ENCODE measurements around the gene GDNF.

Gene GDNF

DNA sequence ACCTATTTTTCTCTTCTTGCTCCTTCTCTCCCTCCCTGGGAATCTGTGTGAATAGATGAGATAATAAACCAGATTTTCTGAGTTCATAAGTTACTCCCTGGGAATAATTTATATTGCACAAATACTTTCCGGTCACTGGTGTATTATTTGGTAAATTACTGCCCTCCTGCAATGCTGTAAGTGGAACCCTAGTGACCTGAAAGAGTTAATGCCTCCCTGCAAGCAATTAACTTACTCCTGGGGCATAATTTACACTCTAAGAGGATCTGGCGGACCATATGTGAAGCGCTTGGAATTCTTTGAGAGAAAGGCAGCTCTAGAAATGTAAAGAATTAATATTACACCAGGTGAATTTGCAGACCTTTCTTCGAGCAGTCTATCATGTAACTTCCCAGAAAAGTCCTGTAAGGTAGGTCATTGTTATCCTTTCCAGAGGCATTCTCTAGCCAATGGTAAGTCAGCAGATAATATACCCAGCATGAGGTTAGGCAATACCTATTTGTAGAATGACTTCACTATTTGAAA is 7.0 kb upstream of the GDNF start:
- no peak for DNase-seq

DNA sequence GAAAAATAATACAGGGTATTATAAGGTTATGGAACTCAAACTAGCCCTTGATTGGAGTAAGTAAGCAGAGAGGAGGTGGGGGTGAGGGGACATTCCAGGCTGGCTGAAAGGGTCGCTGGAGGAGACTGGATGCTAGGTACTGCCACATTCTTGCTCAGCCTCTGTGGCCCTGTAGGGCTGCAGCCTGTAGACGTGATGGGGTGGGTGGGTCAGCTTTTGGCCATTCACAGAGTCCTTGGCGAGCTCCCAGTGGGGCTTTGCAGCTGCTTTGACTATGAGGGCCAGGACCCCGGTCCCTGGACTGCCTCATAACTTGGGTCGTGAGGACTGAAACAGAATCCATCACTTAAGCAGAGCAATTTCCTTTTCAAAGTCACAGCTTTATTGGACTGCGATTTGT is 4.2 kb upstream of the GDNF start:
- no peak for DNase-seq

DNA sequence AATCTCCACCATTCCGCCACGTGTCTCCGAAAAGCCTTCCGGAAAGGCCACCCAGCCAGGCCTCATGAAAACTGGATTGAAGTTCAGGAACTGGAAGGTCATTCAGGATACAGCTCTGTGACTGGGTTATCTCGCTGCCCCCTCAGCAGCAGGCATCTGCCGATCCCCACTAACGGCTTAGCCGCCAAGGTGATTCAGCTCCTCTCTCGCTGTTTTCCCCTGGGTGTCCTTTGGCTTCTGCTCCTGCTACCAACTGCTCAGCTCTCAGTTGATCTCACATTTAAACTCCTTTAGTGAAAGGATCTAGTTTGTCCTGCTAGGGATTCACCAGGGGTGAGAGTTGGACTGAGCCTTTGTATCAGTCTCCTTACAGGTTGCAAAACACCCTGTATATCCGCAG is 2.2 kb upstream of the GDNF start:
- DNase-seq, result no peak

DNA sequence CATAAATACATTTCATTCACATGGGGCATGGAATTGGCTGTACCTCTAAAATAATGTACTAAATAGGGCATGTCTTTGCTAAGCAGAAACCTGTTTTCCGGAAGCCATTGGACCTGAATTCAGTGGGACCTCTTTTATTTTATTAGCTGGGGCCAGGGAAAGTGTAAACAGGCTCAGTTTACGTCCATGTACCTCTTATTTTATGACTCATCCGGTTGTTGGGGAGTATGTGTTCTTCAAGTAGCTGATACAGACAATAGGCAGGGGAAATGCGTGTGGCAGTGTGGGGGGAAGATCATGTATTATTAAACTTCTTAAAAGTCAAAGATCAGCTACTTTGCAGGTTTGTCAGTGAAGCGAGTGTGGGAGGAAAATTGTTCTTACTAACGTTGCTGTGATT is 1.4 kb upstream of the GDNF start:
- DNase-seq, result no peak

GRCh38 chr5:37840053-37841034 is 503 bp upstream of the GDNF start:
- no peak for DNase-seq

- no peak for DNase-seq
These were observed 904 bp downstream of the GDNF start for GRCh38 chr5:37838933-37839341.

DNA sequence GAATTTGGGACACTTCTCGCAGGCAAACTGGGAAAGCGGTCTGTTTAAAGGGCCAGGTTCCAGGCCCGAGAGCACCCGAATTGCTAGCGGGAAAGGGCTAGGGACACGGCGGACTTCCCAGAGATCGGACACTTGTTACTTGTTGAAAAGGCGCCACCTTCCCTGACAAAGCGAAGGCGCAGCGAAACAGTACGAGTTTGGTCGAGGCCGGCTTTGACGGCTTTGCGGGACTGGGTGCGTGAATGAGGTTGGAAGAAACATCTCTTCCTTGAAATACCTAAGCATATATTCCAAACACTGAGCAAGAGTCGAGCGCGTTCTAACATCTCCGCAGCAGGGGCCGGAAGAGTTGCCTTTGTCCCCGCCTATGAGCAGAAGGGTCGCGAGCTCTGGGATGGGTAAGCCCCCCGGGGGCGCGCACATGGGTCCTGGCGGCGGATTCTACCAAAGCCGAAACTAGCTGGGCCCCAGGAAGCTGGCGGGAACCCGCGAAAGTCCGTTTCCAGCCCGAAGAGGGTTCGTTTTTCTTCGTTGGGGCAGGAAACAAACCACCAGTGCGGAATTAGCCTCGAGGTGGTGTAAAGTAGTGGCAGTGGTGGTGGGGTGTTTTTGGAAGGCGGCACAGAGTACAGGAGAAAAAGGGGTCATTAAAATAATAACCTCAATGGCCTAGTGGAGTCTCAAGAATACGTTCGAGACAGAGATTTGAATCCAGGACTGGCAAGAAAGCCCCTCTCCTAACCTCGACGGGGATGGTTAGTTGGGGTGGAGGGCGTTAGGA is 1.5 kb downstream of the GDNF start:
- DNase-seq, result no peak

DNA sequence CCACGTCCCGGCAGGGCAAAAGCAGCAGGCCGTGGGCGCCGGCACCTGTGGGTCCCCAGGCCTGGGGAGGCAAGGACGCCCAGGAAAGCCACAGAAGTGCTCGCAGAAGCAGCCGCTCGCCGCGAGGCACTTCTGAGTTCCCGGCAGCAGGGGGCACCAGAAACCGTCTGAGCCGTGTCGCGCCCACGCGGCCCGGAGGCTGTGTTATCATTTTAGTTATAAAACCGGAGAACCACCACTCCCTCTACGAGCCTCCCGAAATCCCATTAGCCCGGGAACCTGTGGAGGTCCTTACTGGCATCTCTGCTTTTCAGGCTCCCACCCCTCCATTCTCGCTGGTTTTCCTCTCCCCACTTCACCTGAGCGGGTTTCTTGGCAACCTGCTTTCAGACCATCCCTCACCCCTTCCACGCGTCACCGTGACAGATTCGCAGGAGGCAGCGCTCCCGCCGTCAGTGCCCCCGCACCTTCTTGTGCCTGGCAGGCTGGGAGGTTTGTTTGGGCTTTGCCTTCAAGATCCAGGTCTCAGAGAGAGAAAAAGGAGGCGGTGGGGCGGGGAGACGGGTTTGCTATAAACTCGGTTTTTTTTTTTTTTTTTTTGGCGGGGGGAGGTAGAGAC is 2.3 kb downstream of the GDNF start:
- DNase-seq, result peak; percentile 12

- no peak for DNase-seq
These were observed 3.0 kb downstream of the GDNF start for GRCh38 chr5:37836592-37837413.

GRCh38 chr5:37836235-37836591 is 3.6 kb downstream of the GDNF start:
- no peak for DNase-seq

DNA sequence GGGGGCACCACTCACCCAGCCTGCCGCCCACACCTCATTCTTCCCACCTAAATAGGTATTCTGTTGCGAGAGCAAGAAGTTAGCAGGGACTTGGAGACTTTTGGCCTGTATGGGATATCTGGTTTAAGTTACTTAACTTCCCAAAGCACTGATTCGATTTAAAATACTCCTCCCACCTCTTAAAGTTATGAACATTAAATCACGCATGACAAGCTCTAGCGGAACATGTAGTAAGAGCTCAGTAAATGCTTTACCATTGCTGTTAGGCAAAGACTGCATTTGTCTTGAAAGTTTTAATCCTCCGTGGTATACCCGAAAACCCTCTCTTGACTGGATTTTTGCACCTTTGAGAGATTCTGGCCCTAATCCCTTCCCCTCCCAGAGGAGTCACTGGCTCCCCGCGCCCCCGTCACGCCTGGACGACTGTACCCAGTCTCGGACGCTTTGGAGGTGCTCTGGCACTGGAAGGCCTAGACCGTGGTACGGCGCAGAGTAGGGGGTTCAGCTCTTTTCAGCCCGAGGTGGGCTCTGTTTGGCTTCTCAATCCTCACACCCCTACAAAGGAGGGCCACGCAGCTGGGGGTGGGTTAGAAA is 4.4 kb downstream of the GDNF start:
- DNase-seq, result no peak

DNA sequence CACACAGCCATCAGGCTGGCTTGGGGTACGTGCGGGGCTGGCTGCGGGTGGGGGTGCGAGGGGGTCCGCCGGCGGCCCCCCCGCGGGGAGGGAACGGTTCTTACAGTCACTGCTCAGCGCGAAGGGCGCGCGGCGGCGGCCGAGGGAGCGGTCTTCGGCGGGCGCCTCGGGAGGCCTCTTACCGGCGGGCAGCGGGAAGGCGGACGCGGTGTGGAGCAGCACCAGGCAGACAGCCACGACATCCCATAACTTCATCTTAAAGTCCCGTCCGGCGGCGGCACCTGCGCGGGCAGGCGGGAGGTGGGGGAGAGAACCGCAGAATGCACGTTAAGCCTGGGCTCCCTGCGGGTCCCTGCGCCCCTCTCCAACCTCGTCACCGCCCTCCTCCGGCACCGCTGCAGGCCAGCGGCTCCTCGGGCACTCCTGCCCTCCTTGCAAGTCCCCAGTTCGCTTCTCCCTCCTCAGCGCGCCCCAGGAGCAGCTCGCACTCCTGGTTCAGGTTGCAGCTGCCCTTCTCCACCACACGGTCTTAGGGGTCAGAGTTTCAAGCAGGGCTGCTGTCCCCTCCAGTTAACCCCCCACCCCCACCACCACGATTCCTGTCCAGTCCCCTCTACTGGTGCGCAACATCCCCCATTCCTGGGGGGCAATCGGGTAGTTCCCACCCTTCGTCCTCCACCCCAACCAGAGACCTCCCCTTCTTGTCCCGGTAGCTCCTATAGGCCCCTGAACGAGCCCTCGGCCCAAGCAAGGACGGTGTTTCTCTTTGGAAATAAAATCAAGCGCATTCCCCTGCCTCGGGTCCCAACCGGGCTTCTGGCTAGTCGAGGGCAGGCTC is 5.1 kb downstream of the GDNF start:
- no peak for DNase-seq

DNA sequence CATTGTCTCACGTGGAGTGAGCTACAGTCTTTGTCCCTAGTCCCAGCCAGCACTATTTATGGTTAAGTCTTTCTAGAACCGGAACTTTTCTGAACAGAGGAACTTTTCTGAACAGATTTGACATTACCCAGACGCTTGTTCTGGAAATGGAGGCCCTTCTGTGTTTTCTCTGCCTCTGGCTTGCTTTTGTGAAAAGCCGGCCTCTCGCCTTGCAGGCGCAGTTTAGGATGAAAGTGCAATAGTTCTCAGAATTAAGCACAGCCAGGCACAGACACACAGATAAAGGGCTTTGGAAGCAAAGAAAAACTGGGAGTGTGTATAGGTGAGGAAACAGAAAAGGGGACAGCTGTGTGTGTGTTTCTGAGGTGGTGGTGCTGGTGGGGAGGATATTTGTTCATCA is 5.9 kb downstream of the GDNF start:
- DNase-seq, result no peak

DNA sequence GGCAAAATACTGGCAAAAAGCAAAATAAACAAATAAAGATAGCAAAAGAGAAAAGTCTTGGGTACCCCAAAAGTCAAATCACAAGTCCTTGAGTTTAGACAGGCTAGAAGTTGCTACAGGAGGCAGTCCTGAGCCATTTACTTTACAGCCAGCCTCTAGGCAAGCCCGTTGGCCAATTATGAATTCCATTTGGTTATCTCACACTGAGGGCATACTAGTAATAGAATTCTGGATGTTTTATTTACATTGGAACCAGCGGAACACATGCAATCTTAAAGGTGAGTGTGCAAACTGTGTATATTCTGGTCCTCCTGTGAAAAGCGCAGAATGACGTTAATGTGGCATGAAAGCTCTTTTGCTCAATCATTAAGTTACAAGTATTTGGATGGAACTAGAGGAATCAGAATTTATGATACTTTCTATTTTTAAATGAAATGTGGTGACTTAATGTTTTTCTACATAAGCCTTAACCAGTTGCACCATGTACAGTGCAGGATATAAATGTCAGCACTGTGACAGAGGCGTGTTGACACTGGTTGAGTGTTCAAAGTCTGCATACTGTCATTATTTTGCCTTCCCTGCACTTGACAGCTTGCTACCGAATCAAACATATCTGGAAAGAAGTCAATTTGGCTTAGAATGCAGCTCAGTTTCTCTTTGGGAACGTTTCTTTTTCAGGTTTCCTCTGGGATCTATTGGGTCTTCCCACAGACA is 7.9 kb downstream of the GDNF start:
- no peak for DNase-seq

GRCh38 chr5:37830348-37830747 is 9.5 kb downstream of the GDNF start:
- no peak for DNase-seq

DNA sequence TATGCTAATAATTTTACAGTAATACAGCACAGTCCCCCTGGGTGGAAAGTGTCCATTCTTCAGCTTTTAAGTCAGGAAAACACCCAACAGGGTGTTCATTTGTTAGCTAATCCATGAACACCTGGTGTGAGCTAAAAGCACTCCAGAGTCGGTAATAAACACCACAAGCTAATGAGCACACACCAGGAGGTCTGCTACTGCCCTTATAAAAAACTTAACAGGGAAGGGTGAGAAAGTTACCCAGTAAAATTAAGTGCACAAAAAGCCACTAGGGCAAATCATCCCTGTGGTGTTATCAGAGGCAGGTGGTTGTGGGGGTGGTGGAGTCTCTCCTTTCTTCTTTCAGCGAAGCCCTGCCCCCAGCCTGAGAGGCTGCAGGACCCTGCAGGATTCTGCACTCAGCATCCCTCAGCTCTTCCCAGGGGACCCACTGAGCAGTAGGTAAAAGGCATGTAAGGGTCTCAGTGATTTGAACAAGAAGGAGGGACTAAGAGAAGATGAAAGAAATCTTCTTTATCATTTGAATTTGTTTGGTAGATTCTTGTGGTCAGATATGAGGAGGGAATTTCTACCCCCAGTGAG is 14.4 kb downstream of the GDNF start:
- DNase-seq, result no peak

- no peak for DNase-seq
These were observed 16.2 kb downstream of the GDNF start for GRCh38 chr5:37823433-37824152.

DNA sequence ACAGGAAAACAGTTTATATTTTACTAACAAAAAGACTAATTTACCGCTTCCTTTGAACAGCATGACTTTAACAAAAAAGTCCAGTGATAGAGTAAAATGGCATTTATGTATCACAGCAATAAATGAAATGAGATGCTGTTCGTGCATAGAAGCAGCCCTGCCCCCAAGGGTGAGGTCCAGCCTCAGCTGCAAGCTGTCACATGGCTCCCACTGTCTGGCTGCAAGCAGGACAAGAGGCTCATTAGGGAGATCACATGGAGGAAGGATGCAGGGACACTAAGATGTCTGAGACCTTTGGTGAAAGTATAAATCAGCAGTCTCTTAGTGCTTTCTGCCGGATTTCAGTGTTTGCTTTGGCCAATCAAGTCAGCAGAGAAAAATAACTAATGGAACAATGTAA is 23.0 kb downstream of the GDNF start:
- no peak for DNase-seq

DNA sequence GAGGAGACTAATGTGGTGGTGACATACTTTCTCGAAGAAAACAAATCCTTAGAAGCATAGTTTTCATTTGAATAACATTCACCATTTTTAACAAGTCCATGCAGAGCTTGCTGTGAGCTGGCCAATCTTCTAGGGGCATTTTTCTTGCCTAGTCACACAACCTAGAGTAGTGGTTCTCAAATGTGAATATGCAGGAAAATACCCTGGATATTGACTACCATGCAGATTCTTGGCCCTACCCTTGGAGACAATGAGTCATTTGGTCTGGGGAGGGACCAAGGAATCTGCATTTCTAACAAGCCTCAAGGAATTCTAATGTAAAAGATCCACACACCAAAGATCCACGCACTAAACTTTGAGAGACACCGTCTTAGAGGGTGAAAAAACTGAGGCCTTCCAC is 23.5 kb downstream of the GDNF start:
- no peak for DNase-seq
